GM20000 (cell line): ENCODE measurements around the gene TNNI3K.

Source experiments
- DNase-seq: peaks from one replicate; pipeline ENCODE4 v3.0.0; 2012; ENCODE audit warnings: low spot score
- TF ChIP-seq, protein P1 (sequence below): IDR thresholded peaks from 2 replicates; pipeline ENCODE4 v1.5.1; 2012; ENCODE audit warnings: mild to moderate bottlenecking, control low read depth; ENCODE audit errors: extremely low read depth, missing control alignments

Gene TNNI3K

DNA sequence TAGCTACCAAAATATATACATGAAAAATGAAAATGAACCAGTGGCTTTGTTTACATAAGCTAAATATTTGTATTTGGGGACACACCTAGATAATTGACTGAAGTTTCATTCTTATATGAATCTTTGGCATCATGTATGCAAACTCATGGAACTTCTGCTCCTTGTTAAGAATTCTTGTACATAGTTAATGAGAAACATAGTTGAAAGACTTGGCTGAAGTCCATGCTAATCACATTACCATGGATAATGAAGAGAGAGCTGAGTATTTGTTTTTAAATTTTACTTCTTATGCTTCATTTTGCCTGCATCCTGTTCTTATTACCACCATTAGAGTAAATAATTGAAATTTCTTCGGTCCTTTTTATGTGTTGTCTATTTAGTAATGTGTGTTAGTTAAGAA is 168.4 kb downstream of the TNNI3K start:
- no peak for DNase-seq
- TF ChIP-seq, protein P1, sequence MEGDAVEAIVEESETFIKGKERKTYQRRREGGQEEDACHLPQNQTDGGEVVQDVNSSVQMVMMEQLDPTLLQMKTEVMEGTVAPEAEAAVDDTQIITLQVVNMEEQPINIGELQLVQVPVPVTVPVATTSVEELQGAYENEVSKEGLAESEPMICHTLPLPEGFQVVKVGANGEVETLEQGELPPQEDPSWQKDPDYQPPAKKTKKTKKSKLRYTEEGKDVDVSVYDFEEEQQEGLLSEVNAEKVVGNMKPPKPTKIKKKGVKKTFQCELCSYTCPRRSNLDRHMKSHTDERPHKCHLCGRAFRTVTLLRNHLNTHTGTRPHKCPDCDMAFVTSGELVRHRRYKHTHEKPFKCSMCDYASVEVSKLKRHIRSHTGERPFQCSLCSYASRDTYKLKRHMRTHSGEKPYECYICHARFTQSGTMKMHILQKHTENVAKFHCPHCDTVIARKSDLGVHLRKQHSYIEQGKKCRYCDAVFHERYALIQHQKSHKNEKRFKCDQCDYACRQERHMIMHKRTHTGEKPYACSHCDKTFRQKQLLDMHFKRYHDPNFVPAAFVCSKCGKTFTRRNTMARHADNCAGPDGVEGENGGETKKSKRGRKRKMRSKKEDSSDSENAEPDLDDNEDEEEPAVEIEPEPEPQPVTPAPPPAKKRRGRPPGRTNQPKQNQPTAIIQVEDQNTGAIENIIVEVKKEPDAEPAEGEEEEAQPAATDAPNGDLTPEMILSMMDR: no peak

DNA sequence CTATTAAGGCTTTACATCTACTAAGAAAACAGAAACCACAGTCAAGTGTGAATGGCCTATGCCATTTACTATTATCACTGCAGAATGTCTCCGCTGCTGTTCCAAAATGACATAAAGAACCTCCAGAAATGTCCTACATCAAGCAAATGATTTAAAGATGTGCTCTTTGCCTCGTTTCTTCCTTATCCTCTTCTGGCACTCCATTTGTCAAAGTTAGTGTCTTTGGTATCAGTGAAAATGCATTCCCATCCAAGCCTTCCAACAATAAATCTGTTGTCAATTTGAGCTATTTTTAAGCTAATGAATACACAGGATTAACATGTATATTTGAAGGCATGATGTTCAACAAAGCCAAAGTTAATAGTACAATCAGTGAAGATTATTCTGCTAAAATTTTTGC is 171.6 kb downstream of the TNNI3K start:
- TF ChIP-seq, protein P1: no peak
- no peak for DNase-seq

DNA sequence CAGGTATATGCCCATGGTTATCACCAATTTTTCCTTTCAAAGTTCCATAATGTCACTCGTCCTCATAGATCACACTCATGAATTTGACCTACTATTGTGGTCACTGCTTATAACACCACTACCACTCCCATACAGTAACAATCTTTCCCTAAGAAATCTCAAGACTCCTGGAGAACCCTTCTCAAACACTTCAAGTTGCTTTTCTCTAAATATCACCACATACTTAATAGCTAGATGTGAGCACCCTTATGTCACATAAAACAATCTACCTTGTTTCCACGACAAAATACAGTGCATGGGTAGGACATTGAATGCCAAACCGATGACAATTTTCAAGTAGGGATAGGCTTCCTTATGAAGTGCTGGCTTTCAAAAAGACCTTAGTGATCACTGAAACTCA is 172.7 kb downstream of the TNNI3K start:
- TF ChIP-seq, protein P1: no peak
- no peak for DNase-seq

DNA sequence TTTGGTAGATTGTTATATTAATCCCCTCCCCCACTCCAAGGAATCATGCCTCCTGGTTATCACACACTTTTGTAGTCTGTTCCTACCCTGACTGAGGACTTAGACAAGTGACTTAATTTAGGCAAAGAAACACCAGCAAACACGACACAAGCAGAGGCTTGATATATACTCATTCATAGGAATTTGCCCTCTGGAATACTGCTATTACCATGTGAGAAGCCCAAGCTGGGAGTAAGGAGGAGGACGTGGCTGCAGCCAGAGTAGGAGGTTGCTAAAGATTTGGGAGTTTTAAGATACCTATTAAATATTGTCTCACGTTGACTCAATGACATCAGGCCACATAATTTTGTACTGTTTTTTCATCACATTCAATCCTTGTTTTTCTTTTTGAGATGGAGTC is 177.1 kb downstream of the TNNI3K start:
- TF ChIP-seq, protein P1: no peak
- no peak for DNase-seq

DNA sequence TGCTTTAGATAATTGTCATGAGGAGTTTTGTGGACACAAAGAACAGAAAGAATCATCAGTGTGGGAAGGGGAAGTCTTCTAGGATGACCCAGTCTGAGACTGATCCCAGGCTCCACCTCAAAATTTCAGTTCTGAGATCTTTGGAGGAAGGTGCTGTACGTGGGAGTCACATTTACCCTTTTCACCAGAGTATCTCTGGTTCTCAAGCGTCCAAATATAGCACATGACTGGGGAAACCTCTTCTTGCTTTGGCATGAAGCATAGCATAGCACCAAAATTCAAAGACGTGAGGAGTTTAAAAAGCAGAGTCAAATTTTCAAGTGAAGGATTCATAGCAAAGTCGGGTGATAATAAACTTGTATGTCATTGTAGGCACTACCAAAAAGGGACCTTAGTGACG is 180.7 kb downstream of the TNNI3K start:
- no peak for DNase-seq
- TF ChIP-seq, protein P1: no peak

DNA sequence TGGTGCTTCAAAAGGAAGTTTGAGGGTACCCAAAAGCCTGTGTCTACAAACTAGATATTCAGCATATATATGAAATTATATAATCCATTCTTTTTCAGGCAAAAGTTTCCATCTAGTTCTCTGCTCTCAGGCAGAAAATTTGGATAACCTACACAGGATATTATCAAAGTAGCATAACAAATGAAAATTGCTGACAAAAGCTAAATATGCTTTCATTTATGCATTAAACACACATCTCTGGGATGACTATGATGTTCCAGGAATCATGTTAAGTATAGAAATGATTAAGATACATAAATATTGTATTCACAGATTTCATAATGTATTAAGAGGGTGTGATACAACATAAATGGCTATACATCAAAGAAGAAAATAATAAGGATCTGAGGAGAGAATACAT is 184.4 kb downstream of the TNNI3K start:
- TF ChIP-seq, protein P1: no peak
- DNase-seq: no peak

DNA sequence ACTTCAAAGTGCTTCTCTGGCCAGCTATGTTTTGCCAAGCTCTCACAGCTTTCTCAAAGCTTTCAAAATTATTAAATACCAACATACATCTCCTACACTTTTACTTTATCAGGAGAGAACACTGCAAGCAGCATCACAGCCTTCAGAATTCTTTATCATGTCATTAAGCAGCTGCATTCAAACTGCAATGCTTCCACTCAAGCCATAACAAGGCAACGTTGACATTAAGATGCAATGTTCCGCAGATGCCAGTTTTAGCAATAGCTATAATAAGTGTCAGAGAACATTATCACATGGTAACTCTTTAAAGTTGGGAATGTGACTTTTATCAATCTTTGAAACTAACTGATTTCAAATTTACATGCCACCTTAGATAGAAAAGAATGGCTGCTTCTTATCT is 185.3 kb downstream of the TNNI3K start:
- no peak for DNase-seq
- TF ChIP-seq, protein P1: no peak
